ENCODE measurements around the gene IFNL2. TPM values are rescaled to one million over a fixed set of nuclear protein-coding genes. Genes with fewer than 3 reads are reported as not detected.

IFNL2 gene
- total RNA-seq, 4 donors from 2014 or later, result not detected

- DNase-seq (no peak), ATAC-seq (no peak)
- no peak overlapping the region for H3K27ac ChIP-seq
- TF ChIP-seq, protein P1, sequence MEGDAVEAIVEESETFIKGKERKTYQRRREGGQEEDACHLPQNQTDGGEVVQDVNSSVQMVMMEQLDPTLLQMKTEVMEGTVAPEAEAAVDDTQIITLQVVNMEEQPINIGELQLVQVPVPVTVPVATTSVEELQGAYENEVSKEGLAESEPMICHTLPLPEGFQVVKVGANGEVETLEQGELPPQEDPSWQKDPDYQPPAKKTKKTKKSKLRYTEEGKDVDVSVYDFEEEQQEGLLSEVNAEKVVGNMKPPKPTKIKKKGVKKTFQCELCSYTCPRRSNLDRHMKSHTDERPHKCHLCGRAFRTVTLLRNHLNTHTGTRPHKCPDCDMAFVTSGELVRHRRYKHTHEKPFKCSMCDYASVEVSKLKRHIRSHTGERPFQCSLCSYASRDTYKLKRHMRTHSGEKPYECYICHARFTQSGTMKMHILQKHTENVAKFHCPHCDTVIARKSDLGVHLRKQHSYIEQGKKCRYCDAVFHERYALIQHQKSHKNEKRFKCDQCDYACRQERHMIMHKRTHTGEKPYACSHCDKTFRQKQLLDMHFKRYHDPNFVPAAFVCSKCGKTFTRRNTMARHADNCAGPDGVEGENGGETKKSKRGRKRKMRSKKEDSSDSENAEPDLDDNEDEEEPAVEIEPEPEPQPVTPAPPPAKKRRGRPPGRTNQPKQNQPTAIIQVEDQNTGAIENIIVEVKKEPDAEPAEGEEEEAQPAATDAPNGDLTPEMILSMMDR (IDR thresholded peaks at IDR 0.05 in 4 of 5, conservative IDR thresholded peaks at IDR 0.05 in 1 of 5), result no peak
- no peak for TF ChIP-seq POLR2A (IDR thresholded peaks at IDR 0.05)
- peaks cover 32 to 35% (median 35%) of the 10 kb centered on the region in 3 donors for H3K27me3 ChIP-seq
- intact Hi-C loops (cut with DNase I; ENCODE audit: low total_unique reads) (no loop called here), in situ Hi-C loops (cut with MboI; ENCODE audit: low sequenced_read_pairs in 4 of 4) (no loop called here)
- no peak overlapping the region for H3K4me3 ChIP-seq
- no peaks in the 10 kb centered on the region for H3K36me3 ChIP-seq
- H3K9me3 ChIP-seq, result no peaks in the 10 kb centered on the region
- no peaks in the 10 kb centered on the region for H3K4me1 ChIP-seq
Observed at GRCh38 chr19:39247701-39248664, 20.2 kb upstream of the IFNL2 start.

GRCh38 chr19:39248806-39249205 lies 19.4 kb upstream of the IFNL2 start, which contains the start of gene IFNL4:
Gene IFNL4 (minus strand): TSS chr19:39248856.
- Histone ChIP-seq H3K4me1 (no peaks in the 10 kb centered on the region), H3K27ac (no peak within 1 kb of the TSS), H3K36me3 (no peaks in the 10 kb centered on the region), H3K4me3 (no peak within 1 kb of the TSS), H3K9me3 (no peaks in the 10 kb centered on the region), H3K27me3 (peaks cover 32 to 38% (median 35%) of the 10 kb centered on the region in 3 donors)
- in situ Hi-C loops (cut with MboI; ENCODE audit: low sequenced_read_pairs in 4 of 4), result no loop called here
- DNase-seq (no peak), ATAC-seq (no peak)
- intact Hi-C loops (cut with DNase I; ENCODE audit: low total_unique reads), result no loop called here
- TF ChIP-seq, protein P1 (IDR thresholded peaks at IDR 0.05 in 4 of 5, conservative IDR thresholded peaks at IDR 0.05 in 1 of 5), result no peak
- no peak for TF ChIP-seq POLR2A (IDR thresholded peaks at IDR 0.05)

GRCh38 chr19:39251081-39251480 lies 17.1 kb upstream of the IFNL2 start:
- no peak for TF ChIP-seq POLR2A (IDR thresholded peaks at IDR 0.05)
- TF ChIP-seq, protein P1 (IDR thresholded peaks at IDR 0.05 in 4 of 5, conservative IDR thresholded peaks at IDR 0.05 in 1 of 5), result no peak
- in situ Hi-C loops (cut with MboI; ENCODE audit: low sequenced_read_pairs in 4 of 4) (no loop called here), intact Hi-C loops (cut with DNase I; ENCODE audit: low total_unique reads) (no loop called here)
- Histone ChIP-seq H3K36me3 (no peaks in the 10 kb centered on the region), H3K27me3 (peaks cover 30 to 38% (median 35%) of the 10 kb centered on the region in 3 donors), H3K4me1 (no peaks in the 10 kb centered on the region), H3K27ac (no peak overlapping the region), H3K4me3 (no peak overlapping the region), H3K9me3 (no peaks in the 10 kb centered on the region)
- no peak for ATAC-seq
- no peak for DNase-seq

DNA sequence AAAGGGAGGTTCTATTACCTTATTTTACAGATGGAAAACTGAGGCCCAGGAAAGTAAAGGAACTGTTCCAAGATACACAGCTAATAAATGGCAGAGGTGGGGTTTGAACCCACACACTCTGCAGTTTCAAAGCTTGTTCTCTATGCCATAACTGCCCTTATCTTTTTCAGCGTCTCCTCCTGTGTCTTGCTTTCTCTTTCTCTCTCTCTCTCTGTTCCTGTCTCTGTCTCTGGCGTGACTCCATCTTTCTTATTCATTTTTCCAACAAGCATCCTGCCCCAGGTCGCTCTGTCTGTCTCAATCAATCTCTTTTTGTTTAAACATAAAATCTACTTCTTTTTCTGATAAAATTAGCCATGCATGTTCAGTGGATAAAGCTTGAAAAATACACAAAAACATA lies 16.4 kb upstream of the IFNL2 start:
- Histone ChIP-seq H3K27me3 (peaks cover 34 to 38% (median 34%) of the 10 kb centered on the region in 3 donors), H3K27ac (no peak overlapping the region), H3K4me1 (no peaks in the 10 kb centered on the region), H3K4me3 (no peak overlapping the region), H3K9me3 (no peaks in the 10 kb centered on the region), H3K36me3 (no peaks in the 10 kb centered on the region)
- TF ChIP-seq, protein P1 (IDR thresholded peaks at IDR 0.05 in 4 of 5, conservative IDR thresholded peaks at IDR 0.05 in 1 of 5), result no peak
- TF ChIP-seq POLR2A (IDR thresholded peaks at IDR 0.05), result no peak
- intact Hi-C loops (cut with DNase I; ENCODE audit: low total_unique reads), result no loop called here
- ATAC-seq (no peak), DNase-seq (no peak)
- in situ Hi-C loops (cut with MboI; ENCODE audit: low sequenced_read_pairs in 4 of 4), result no loop called here
